Stimulated activated CD8-positive, alpha-beta memory T cell treated with anti-CD3 and anti-CD28 coated beads, Interleukin-2, amount 100 ng/mL, for 48 hours (primary cell): ENCODE measurements around the gene TLR2.

Source experiments
- DNase-seq, 2 donors: peaks; one replicate each; pipeline ENCODE4 v3.0.0-alpha.2; 2020; ENCODE audit warnings: low read depth in 2 of 2

TLR2 gene

DNA sequence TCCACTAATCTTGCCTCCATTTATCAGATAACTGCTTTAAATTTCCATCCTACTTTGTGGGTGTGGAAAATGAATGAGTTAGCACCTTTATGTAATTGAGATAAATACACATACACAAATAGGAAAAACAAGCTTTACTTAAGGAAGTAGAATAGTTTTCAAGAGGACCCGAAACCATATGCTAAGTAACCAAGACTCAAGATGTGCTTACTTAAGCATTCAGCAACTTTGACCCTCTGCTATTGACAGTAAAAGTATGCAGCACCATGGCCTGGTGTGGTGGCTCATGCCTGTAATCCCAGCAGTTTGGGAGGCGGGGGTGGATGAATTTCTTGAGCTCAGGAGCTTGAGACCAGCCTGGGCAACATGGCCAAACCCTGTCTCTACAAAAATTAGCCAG, 45.8 kb downstream of the TLR2 start:
- DNase-seq, result no peak

- no peak for DNase-seq
Measured at GRCh38 chr4:153731239-153731638, 47.2 kb downstream of the TLR2 start.

GRCh38 chr4:153733751-153734448, 49.8 kb downstream of the TLR2 start:
- DNase-seq, result no peak

DNA sequence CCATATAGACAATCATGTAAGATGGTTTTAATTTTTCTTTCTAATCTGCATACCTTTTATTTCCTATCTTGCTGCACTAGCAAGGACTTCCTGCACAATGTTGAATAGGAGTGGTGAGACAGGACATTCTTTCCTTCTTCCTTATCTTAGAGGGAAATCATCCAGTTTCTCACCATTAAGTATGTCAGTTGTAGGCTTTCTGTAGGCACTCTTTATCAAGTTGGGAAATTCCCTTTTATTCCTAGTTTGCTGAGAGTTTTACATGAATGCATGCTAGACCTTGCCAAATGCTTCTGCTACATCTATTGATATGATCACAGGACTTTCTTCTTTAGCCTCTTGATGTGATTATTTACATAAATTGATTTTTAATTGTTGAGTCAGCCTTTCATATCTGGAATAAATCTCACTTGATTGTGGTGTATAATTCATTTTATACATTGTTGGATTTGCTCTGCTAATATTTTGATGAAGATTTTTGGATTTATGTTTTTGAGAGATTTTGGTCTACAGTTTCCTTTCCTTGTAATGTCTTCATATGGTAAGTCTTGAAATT, 51.9 kb downstream of the TLR2 start:
- DNase-seq, result no peak

DNA sequence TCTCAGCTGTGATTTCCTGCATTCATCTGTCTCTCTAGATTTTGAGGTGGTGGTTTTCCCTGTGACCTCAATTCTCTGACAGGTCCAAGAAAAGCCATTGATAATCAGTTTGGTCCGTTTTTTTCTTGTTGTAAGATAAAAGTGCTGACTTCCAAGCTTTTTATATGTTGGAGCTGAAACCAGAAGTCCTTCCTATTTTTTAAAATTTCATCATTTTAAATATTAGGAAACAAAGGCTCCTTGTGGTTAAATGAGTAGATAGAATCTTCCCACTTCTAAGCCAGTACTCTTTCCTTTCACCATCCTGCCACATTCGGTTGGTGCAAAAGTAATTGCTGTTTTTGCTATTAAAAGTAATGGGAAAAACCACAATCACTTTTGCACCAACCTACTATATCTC, 57.5 kb downstream of the TLR2 start:
- no peak for DNase-seq

GRCh38 chr4:153745651-153746050, 61.6 kb downstream of the TLR2 start:
- no peak for DNase-seq

DNA sequence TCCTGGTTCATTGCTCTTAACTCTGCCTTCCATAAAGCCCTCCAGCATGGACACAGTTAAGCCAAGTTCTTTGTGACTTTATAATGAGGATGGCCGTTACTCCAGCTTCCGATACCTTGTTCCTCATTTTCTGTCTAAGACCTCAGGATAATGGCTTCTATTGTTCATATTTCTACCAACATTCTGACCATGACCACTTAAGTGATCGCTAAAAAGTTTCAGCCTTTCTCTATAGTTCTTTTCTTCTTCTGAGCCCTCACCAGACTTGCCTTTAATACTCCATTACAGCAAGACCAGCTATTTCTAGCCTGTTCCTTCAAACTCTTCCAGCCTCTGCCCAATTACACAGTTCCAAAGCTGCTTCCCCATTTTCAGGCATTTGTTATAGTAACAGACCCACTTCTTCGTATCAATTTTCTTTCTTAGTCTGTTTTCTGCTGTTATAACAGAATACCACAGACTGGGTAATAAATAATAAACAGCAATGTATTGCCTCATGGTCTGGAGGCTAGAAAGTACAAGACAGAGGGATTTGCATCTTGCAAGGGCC, 63.4 kb downstream of the TLR2 start:
- no peak for DNase-seq

DNA sequence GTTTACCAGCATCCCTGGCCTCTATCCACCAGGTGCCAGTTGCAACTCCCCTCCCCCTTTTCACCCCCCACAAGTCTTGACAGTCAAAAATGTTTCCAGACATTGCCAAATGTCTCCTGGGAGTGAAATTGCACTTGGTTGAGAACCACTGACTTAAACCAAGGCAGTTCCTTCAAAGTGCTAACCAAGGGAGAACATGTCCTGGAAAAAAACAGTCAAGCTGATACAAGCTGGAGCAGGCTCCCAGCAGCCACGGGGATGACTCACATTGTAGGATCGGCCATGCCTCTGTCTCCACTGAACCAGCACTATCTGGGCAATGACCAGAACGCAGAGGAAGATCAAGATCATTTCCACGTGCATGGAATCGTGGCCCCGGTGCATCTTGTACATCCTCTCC, 64.3 kb downstream of the TLR2 start:
- DNase-seq, result no peak

DNA sequence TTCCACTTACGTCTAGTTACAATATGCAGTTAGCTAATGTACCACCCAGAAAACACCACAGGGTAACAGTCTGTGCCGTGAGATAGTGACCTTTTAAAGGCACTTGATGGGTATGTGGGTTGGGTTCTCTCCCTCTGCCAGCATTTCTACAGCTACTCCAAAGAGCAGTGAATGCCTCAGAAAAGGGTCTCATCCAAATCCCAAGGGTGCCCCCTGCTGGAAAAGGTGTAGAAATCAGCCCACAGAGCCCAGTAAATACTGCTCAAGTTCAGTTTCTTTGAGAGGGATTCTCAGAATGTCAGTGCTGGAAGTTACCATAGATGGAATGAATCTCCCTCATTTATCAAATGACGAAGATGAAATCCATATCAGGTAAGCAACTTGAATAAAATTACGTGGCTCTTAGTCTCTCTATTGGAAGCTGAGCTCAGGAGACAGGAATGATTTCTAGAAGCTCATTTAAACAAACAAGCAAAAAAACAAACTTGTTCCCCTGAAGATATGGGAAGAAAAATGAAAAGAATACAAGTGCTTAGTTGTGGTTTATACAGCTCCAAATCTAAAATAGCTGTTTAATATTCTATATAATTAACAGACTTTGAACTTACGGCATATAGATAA, 66.2 kb downstream of the TLR2 start:
- peak; percentile 23 to 36 for DNase-seq

DNA sequence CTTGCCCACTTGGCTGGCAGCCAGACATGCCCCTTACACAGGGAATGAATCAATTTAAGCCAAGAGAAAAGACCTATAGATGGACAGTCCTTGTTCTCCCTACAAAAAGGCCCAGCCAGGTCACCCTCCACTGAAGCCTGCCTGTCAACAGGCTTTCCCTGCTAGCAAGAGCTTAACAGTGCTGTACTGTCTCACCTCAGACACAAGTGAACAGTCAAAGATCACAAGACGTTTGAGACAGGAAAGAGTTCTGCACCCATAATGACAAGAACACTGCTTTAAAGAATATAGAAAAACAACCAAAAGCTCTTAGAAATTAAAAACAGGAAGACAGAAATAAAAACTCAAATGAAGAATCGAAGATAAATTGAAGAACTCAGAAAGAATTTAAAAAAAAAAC, 71.1 kb downstream of the TLR2 start:
- DNase-seq, result no peak
